GM21737 (cell line): Measurements from ENCODE around the gene CIAPIN1.
"Not testable (repeated sequence)": the region's sequence is repeated elsewhere in the genome, so short reads cannot be mapped to it uniquely, and the experiment has no call there.

Experiments used
- ATAC-seq: cut with Tn5 transposase; IDR thresholded peaks from one replicate; pipeline ENCODE4 v1.9.1; 2021; ENCODE audit warnings: mild to moderate bottlenecking, moderate library complexity; ENCODE audit not compliant: unreplicated experiment

The CIAPIN1 gene

DNA sequence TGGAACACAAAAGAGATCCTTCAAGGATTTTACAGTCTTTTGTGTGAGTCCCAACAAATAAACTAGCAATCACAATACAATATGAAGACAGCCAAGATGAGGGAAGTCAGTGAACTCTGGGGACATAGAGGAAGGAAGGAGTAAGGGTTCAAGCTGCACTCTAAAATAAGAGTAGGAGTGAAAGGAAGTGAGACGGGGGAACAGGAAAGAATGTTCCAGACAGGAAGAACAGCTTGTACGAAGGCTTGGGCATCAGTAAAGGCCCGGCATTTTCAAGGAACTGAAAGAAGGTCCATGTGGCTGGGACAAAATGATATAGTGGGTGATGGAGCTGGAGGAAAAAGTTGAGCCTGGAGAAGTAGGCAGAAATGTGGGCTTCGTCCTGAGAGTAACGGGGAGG lies 38.1 kb downstream of the CIAPIN1 start:
- ATAC-seq, result no peak

GRCh38 chr16:57407521-57408353 lies 39.4 kb downstream of the CIAPIN1 start:
- ATAC-seq, result no peak

GRCh38 chr16:57406881-57407280 lies 40.3 kb downstream of the CIAPIN1 start:
- no peak for ATAC-seq

- no peak for ATAC-seq
Measured at GRCh38 chr16:57405097-57405496, 42.1 kb downstream of the CIAPIN1 start.

GRCh38 chr16:57403965-57404817 lies 43.0 kb downstream of the CIAPIN1 start, which contains the start of gene CCL17:
TSS of gene CCL17 (plus strand) at chr16:57404767. CDS start at chr16:57413933, 9,166 bp downstream.
- no peak for ATAC-seq

DNA sequence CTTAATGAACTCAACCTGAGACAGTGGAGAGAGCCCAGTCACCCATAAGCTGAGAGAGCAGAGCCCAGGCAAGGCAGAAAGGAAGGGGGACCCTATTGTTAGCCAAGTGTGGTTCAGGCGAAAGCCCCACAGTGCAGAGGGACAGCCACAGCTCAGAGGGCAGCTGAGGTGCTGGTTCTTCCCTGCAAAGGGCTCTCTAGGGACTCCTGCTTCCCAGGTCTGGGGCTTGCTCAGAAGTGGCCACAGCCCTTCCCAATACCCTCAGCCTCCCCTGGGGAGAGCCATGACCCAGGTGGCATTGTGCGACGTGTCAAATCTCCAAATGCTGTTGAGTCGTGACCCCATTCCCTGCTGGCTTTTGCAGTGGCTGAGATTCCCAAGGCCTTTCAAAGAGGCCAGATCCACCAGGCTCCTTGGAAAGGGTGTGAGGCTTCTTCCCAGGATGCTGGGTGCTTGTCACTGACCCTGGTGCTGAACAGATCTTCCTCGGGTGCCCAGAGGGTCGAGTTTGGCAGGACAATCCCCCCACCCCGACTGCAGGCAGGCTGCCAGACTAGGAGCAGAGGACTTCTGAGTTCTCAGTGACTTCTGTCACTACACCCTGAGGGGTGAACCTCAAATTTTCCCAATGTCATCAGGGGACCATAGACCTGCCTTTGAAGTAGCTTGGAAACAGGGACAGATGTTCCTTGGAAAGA lies 45.1 kb downstream of the CIAPIN1 start:
- no peak for ATAC-seq

DNA sequence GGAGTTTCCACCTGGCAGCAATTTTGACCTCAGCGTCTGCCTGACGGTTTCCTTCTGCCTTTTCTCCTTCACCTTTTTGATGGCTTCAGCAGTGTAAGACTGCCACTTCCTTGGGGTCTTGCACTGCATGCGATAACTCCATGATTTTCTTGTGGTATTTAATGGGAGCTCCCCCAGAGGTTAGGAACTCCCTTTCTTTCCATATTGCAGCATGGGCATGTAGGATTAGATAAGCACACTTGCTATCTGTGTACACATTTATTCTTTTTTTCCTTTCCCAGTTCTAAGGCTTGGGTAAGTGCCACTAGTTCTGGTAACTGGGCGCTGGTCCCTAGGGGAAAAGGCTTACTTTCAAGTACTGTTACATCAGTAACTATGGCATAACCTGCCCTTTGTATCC lies 49.7 kb downstream of the CIAPIN1 start:
- not testable (repeated sequence) for ATAC-seq

DNA sequence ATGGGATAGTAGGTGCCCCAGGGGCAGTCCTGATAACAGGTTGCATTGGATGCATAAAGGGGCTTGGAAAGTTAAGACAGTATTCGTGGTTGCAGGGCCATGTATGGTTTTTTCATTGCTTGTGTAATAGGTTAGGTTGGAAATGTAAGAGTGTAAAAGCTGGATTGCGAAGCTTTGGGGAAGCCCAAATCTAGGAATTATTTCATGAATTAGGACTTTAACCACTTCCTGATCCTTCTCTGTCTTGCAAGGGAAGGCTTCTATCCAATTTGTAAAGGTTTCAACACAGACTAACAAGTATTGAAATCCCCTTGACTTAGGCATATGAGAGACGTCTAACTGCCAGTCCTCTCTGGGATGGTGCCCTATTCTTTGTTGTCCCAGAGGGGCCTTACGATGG lies 50.4 kb downstream of the CIAPIN1 start:
- ATAC-seq, result no peak

- ATAC-seq, result no peak
Measured at GRCh38 chr16:57395026-57395425, 52.2 kb downstream of the CIAPIN1 start.

GRCh38 chr16:57394444-57394843 lies 52.7 kb downstream of the CIAPIN1 start:
- ATAC-seq, result no peak

- ATAC-seq, result no peak
Measured at GRCh38 chr16:57392694-57393093, 54.5 kb downstream of the CIAPIN1 start.

DNA sequence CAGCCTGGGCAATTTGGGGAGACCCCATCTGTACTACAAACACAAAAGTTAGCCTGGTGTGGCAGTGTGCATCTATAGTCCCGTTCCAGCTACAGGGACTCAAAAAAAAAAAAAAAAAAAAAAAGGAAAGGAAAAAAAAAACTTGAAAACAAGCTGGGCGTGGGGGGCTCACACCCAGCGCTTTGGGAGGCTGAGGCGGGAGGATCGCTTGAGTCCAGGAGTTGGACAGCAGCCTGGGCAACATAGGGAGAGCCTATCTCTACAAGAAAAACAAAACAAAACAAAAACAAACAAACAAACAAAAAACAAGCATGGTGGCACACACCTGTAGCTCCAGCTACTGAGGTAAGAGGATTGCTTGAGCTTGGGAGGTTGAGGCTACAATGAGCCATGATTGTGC lies 55.5 kb downstream of the CIAPIN1 start:
- no peak for ATAC-seq

GRCh38 chr16:57391300-57391699 lies 55.9 kb downstream of the CIAPIN1 start:
- ATAC-seq, result no peak

DNA sequence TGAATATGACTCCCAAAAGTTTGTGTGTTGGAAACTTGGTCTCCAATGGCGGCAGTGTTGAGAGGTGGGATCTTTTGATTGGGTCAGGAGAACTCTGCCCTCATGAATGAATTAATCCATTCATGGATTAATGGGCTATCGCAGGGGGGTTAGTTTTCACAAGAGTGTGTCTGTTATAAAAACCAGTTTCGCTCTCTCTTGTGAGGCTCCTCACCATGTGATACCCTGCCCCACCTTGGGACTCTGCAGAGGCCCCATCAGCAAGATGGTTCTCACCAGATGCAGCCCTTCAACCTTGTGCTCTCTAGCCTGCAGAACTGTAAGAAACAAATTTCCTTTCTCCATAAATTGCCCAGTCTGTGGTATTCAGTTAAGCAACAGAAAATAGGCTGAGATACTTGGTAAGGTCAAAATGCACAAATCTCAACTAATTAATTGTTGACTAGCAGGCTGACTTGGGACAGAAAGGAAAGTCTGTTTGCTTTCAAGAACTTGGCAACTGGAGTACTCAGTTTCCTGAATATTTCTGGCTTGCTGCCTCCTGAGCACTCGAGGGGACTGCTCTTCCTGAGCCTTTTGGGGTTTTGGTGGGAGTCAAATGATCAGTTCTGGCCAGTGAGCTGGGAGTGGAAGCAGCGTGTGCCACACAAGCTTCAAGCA lies 56.4 kb downstream of the CIAPIN1 start:
- no peak for ATAC-seq

GRCh38 chr16:57389087-57389468 lies 58.1 kb downstream of the CIAPIN1 start:
- no peak for ATAC-seq

GRCh38 chr16:57388359-57389086 lies 58.7 kb downstream of the CIAPIN1 start:
- no peak for ATAC-seq

DNA sequence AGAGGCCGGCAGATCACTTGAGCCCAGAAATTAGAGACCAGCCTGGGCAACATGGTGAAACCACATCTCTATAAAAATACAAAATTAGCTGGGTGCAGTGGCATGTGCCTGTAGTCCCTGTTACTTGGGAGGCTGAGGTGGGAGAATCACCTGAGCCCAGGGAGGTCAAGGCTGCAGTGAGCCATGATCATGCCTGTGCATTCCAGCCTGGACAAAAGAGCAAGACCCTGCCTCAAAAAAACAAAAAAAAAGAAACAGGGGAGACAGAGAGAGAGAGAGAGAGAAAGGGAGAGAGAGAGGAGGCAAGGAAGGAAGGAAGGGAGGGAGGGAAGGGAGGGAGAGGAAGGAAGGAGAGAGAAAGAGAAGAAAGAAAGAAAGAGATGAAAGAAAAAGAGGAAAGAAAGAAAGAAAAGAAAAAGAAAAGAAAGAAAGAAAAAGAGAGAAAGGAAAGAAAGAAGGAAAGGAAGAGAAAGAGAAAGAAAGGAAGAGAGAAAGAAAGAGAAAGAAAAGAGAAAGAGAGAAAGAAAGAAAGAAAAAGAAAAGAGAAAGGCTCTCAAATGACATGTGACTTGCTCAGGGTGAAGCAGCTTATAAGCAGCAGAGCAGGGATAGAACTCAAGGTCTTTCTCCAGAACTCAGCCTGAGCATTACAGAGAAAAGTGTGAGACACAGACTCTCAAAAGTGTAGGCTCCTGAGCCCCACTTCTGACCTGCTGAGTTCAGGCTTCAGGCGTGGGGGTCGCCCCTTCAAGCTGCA lies 59.4 kb downstream of the CIAPIN1 start:
- no peak for ATAC-seq

DNA sequence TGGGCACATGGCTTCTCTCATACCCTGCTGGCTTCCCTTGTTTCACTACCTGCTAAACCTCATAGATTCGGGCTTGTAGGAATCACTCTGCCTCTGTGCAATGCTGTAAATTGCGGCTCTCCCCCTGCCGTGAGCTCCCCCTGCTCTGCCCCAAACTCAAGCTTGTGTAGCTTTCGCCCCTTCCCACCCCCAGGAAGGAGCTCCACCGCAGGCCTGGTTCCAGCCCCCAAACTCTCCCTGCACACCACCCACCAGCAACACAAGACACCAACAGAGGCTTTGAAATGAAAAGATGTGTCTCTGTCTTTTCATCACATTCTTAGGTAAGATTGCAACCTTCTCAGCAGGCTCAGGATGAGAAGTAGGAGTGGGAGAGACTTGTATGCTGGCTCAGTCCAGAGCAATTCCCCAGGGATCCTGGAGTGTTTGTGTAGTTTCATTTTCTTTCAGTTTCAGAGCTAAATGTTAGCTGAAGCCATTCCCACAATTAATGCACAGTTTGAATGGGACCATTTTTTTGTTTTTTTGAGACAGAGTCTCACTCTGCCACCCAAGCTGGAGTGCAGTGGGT lies 60.7 kb downstream of the CIAPIN1 start:
- no peak for ATAC-seq

GRCh38 chr16:57385083-57385482 lies 62.1 kb downstream of the CIAPIN1 start:
- no peak for ATAC-seq
